ENCODE measurements around the gene DTL. TPM values are rescaled to one million over a fixed set of nuclear protein-coding genes. Genes with fewer than 3 reads are reported as not detected.

The DTL gene
- total RNA-seq, 1 experiment from 2014 or later: 73.0 TPM

DNA sequence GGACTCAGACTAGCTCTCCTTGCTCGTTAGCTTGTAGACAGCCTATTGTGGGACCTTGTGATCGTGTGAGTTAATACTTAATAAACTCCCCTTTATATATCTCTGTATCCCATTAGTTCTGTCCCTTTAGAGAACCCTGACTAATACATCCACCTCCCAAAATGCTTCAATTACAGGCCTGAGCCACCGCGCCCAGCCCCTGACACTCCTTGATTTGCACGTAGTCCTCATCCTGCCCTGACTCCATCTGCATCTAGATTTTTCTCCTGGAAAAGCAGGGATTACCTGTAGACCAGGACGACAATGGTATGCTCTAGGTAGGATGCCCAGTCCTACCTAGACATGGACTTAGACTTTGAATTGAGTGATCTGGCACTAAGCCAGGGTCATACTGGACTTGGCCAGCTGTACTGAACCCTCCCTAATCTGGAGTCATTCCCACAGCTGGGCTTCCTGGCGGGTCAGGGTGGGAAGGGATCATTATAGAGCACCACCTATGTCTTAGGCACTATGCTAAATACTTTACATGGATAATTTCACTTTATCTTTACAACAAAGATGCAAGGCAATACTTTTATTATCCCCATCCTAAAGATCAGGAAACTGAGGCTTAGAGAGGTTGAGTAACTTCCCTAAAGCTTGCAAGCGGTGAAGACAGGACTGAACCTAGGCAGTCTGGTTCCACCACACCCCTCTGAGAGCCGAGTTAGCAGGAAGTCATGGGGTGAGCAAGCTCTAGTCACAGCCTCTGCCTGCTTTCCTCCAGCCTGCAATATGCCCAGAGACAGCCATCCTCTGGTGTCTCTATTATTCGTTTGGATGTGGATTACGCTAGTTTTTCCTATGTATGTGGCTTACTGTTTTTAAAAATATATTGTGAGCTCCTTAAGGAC, 89.4 kb downstream of the DTL start:
- Histone ChIP-seq H3K18ac (ENCODE audit: insufficient read length, low read depth, low read length) (no peak overlapping the region), H4K5ac (ENCODE audit: insufficient read length, low read depth, low read length) (no peak overlapping the region), H2BK5ac (ENCODE audit: insufficient read length, low read length) (no peak overlapping the region), H2AK5ac (ENCODE audit: insufficient read length, low read length) (no peak overlapping the region), H3K79me1 (ENCODE audit: insufficient read depth, low read depth, low read length, poor library complexity, severe bottlenecking) (no peaks in the 10 kb centered on the region), H2BK20ac (ENCODE audit: low read depth, low read length, poor library complexity, severe bottlenecking) (no peak overlapping the region), H3K9me3 (ENCODE audit: control insufficient read depth, low read depth, low read length) (no peaks in the 10 kb centered on the region), H3K27ac (ENCODE audit: insufficient read length, low read depth, low read length) (no peak overlapping the region), H3K79me2 (ENCODE audit: insufficient read depth, low read length) (no peaks in the 10 kb centered on the region), H3K56ac (ENCODE audit: insufficient read length, low read depth, low read length) (no peak overlapping the region), H3K23me2 (ENCODE audit: insufficient read length, low read depth, low read length, poor library complexity, severe bottlenecking) (no peaks in the 10 kb centered on the region), H3K4ac (ENCODE audit: low read depth, low read length) (no peak overlapping the region), H2AFZ (ENCODE audit: low read length) (no peak overlapping the region), H3K4me1 (ENCODE audit: insufficient read depth, low read length) (peaks cover 6% of the 10 kb centered on the region; the same call in 1 of the 2 replicates), H3K23ac (ENCODE audit: insufficient read length, low read depth, low read length) (no peak overlapping the region), H4K20me1 (ENCODE audit: control insufficient read depth, insufficient read depth, insufficient read length) (no peaks in the 10 kb centered on the region), H3K9ac (ENCODE audit: extremely low read depth, insufficient read length, low read length) (no peak overlapping the region), H2BK12ac (ENCODE audit: insufficient read length, low read depth, low read length) (no peak overlapping the region), H3K4me2 (ENCODE audit: insufficient read depth, insufficient read length, low read length) (no peak overlapping the region), H4K8ac (replicated peaks; ENCODE audit: insufficient read length, low read depth, low read length) (no peak overlapping the region), H3T11ph (ENCODE audit: low read length) (no peak overlapping the region), H2BK120ac (ENCODE audit: low read depth, low read length, poor library complexity, severe bottlenecking) (no peak overlapping the region), H3K27me3 (ENCODE audit: insufficient read depth, low read length) (no peaks in the 10 kb centered on the region), H3K14ac (ENCODE audit: insufficient read depth, low read length) (no peak overlapping the region), H4K91ac (ENCODE audit: insufficient read length, low read depth, low read length) (no peak overlapping the region), H2BK15ac (ENCODE audit: low read depth, low read length) (no peak overlapping the region)
- H3K4me3 Mint-ChIP-seq: no peak overlapping the region; a peak in 1 of 5 replicates
- no CpG with 5 or more reads among the region's 11 CpGs for WGBS (ENCODE audit: extremely low coverage, insufficient read length, low lambda C conversion rate)
- H3K36me3 Mint-ChIP-seq (ENCODE audit: insufficient read depth in 1 of 3, low read depth in 3 of 3): peaks cover 0 to 6% (median 4%) of the 10 kb centered on the region in 3 experiments; a peak in 4 of 7 replicates
- H3K27me3 Mint-ChIP-seq (ENCODE audit: low read depth): no peaks in the 10 kb centered on the region
- DNase-seq: no peak
- TF ChIP-seq, protein P1, sequence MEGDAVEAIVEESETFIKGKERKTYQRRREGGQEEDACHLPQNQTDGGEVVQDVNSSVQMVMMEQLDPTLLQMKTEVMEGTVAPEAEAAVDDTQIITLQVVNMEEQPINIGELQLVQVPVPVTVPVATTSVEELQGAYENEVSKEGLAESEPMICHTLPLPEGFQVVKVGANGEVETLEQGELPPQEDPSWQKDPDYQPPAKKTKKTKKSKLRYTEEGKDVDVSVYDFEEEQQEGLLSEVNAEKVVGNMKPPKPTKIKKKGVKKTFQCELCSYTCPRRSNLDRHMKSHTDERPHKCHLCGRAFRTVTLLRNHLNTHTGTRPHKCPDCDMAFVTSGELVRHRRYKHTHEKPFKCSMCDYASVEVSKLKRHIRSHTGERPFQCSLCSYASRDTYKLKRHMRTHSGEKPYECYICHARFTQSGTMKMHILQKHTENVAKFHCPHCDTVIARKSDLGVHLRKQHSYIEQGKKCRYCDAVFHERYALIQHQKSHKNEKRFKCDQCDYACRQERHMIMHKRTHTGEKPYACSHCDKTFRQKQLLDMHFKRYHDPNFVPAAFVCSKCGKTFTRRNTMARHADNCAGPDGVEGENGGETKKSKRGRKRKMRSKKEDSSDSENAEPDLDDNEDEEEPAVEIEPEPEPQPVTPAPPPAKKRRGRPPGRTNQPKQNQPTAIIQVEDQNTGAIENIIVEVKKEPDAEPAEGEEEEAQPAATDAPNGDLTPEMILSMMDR (conservative IDR thresholded peaks at IDR 0.05): no peak
- H3K9me3 Mint-ChIP-seq: no peaks in the 10 kb centered on the region
- peaks cover 10 to 15% of the 10 kb centered on the region in 2 experiments for H3K4me1 Mint-ChIP-seq
- peak overlapping the region in 2 of 3 experiments; percentile 16 to 72; a peak in 2 of 7 replicates for H3K27ac Mint-ChIP-seq

Measured in H9 (cell line).